K562 (cell line): ENCODE measurements around the gene ATAD2B. TPM values are rescaled to one million over a fixed set of nuclear protein-coding genes. Genes with fewer than 3 reads are reported as not detected.
A peak's percentile ranks its signal among the peaks of the same experiment; 100 is the strongest.

Experiments
- ATF4 ChIP-seq: fragments of 450-650 bp; formaldehyde crosslinking; IDR thresholded peaks from 2 replicates; pipeline ENCODE4 v1.4.0; 2022; ENCODE audit warnings: mild to moderate bottlenecking, moderate library complexity
- BACH1 ChIP-seq: fragments of 200-800 bp; sonication (Bioruptor generic); IDR thresholded peaks from 2 replicates; pipeline ENCODE4 v1.6.1; 2016; ENCODE audit warnings: missing genetic modification characterization, missing compliant biosample characterization
- E2F6 ChIP-seq, 2 experiments: IDR thresholded peaks; 2 replicates each; pipeline ENCODE4 v1.6.1; 2011; ENCODE audit warnings: borderline replicate concordance in 1 of 2, control low read depth in 1 of 2, low read depth in 1 of 2, low read length in 1 of 2, mild to moderate bottlenecking in 1 of 2, mixed read lengths in 1 of 2, moderate library complexity in 1 of 2; ENCODE audit not compliant: insufficient read depth in 1 of 2, insufficient read length in 1 of 2, poor library complexity in 1 of 2, severe bottlenecking in 1 of 2; ENCODE audit errors: extremely low read depth in 1 of 2
- E2F8 ChIP-seq: fragments of 450-650 bp; IDR thresholded peaks from 2 replicates; pipeline ENCODE4 v1.7.1; 2018; ENCODE audit warnings: mild to moderate bottlenecking, low read depth; ENCODE audit not compliant: partially characterized antibody
- ESRRA ChIP-seq: fragments of 450-650 bp; IDR thresholded peaks from 2 replicates; pipeline ENCODE4 v1.6.1; 2014; ENCODE audit warnings: low read depth, mild to moderate bottlenecking, moderate library complexity, borderline replicate concordance
- FOXP1 ChIP-seq: sonication (generic); formaldehyde crosslinking; IDR thresholded peaks from 2 replicates; pipeline ENCODE4 v1.8.0; 2022; ENCODE audit warnings: mild to moderate bottlenecking, missing genetic modification reagents
- HMGN3 ChIP-seq: IDR thresholded peaks from 2 replicates; pipeline ENCODE4 v1.6.1; 2011; ENCODE audit warnings: borderline replicate concordance, low read depth, mild to moderate bottlenecking, mixed read lengths, low read length; ENCODE audit not compliant: insufficient read length; ENCODE audit errors: extremely low read depth
- JUN ChIP-seq, 2 experiments: sonication (generic) in 1 of 2; formaldehyde crosslinking in 1 of 2; IDR thresholded peaks; 2 replicates each; pipeline versions ENCODE4 v1.6.1 to v1.8.0; 2012 to 2022; ENCODE audit warnings: borderline replicate concordance in 2 of 2, mild to moderate bottlenecking in 2 of 2, improper control_type of control experiment in 1 of 2, low read depth in 1 of 2, low read length in 1 of 2, missing genetic modification reagents in 1 of 2
- NFATC3 ChIP-seq: fragments of 450-650 bp; IDR thresholded peaks from 2 replicates; pipeline ENCODE4 v1.6.1; 2017; ENCODE audit warnings: mild to moderate bottlenecking
- NFIC ChIP-seq: fragments of 450-650 bp; IDR thresholded peaks from 2 replicates; pipeline ENCODE4 v1.6.1; 2017; ENCODE audit warnings: mild to moderate bottlenecking, inconsistent platforms
- POLR2G ChIP-seq: fragments of 200-400 bp; formaldehyde crosslinking; IDR thresholded peaks from 2 replicates; pipeline ENCODE4 v1.6.1; 2017; ENCODE audit warnings: low read depth, mild to moderate bottlenecking, antibody characterized with exemption, low read length, moderate library complexity
- POLR2H ChIP-seq: IDR thresholded peaks from 2 replicates; pipeline ENCODE4 v1.6.1; 2016; ENCODE audit warnings: missing genetic modification characterization, low read depth, mild to moderate bottlenecking, control low read depth, missing compliant biosample characterization, moderate library complexity
- SOX6 ChIP-seq: fragments of 450-650 bp; IDR thresholded peaks from 2 replicates; pipeline ENCODE4 v1.6.1; 2014; ENCODE audit warnings: mild to moderate bottlenecking
- U2AF1 ChIP-seq: fragments of 200-400 bp; formaldehyde crosslinking; optimal IDR thresholded peaks from 2 replicates; pipeline ENCODE3; 2017; ENCODE audit warnings: mild to moderate bottlenecking, low read depth, low read length, moderate library complexity
- XRCC3 ChIP-seq: fragments of 450-650 bp; IDR thresholded peaks from 2 replicates; pipeline ENCODE4 v1.6.1; 2017; ENCODE audit warnings: mild to moderate bottlenecking, moderate library complexity
- YBX1 ChIP-seq: fragments of 450-650 bp; IDR thresholded peaks from 2 replicates; pipeline ENCODE4 v1.7.1; 2016; ENCODE audit warnings: mild to moderate bottlenecking
- ZC3H4 ChIP-seq: sonication (generic); formaldehyde crosslinking; IDR thresholded peaks from 2 replicates; pipeline ENCODE4 v1.9.0; 2021; ENCODE audit warnings: missing genetic modification reagents, borderline replicate concordance
- ZNF324 ChIP-seq: fragments of 250-450 bp; sonication (Bioruptor Pico); IDR thresholded peaks from 2 replicates; pipeline ENCODE4 v1.4.0; 2020; ENCODE audit warnings: mild to moderate bottlenecking
- ZNF644 ChIP-seq: fragments of 200-800 bp; sonication (Bioruptor generic); IDR thresholded peaks from 2 replicates; pipeline ENCODE4 v1.6.1; 2016; ENCODE audit warnings: low read depth, missing genetic modification characterization, missing compliant biosample characterization
- polyA plus RNA-seq, 8 experiments: library from polyadenylated mRNA; depleted of rRNA in 4 of 8; stranded (reverse) in 5 of 8; unstranded in 3 of 8; fragments of >200 nt; fragmentation: Nextera tagmentation in 2 of 8; fragmentation: Illumina TruSeq in 1 of 8; extraction: Ambion mirVana in 2 of 8; extraction: Trizol in 1 of 8; gene quantifications; 2 replicates each; pipeline versions ENCODE4 v1.2.1 to v1.2.3, GENCODE V29; 2011 to 2014; ENCODE audit warnings: inconsistent platforms in 1 of 8, missing spikeins in 1 of 8
- total RNA-seq, 7 experiments: library from RNA; depleted of rRNA in 6 of 7; stranded (reverse); fragments of >200 nt in 6 of 7; fragmentation: Illumina TruSeq in 2 of 7; extraction: Trizol in 2 of 7; gene quantifications; 2 replicates each; pipeline versions ENCODE4 v1.2.1 to v1.2.3, GENCODE V29; 2011 to 2021; ENCODE audit warnings: low replicate concordance in 1 of 7

The ATAD2B gene
- total and polyA plus RNA-seq, 9 of the 15 experiments (the other 6 are each of a cell fraction or from before 2014, with no cell fraction given) = 3.2 to 21.6 (median 11.4) TPM

GRCh38 chr2:23939987-23940717 is 13.2 kb upstream of the ATAD2B start, which contains the start of gene UBXN2A (continued):
- TF ChIP-seq NFIC (peak; percentile 41), ATF4 (CRISPR knock-in tag) (peak; percentile 9; the same call in 1 of the 2 replicates), ZC3H4 (0 out of 2 replicates have a peak, but pooled peaks have one; percentile 20), POLR2G (peak; percentile 94), BACH1 (peak; percentile 51; the same call in 1 of the 2 replicates), HMGN3 (peak; percentile 38), E2F6 (IDR thresholded peaks at IDR 0.05; ENCODE audit: borderline replicate concordance in 1 of 2, extremely low read depth in 1 of 2, insufficient read depth in 1 of 2, insufficient read length in 1 of 2, low read depth in 1 of 2, low read length in 1 of 2, poor library complexity in 1 of 2, severe bottlenecking in 1 of 2) (peak; percentile 71 to 88), ESRRA (no peak; the same call in 1 of the 2 replicates), FOXP1 (peak; percentile 72; the same call in 1 of the 2 replicates), SOX6 (peak; percentile 25), YBX1 (no peak), NFATC3 (no peak), ZNF644 (peak; percentile 87), XRCC3 (no peak), JUN (IDR thresholded peaks at IDR 0.05; ENCODE audit: borderline replicate concordance, low read depth, low read length) (peak; percentile 13; the same call in 1 of the 2 replicates), JUN (CRISPR knock-in tag; IDR thresholded peaks at IDR 0.05; ENCODE audit: borderline replicate concordance) (no peak), ZNF324 (CRISPR knock-in tag) (no peak), E2F8 (peak; percentile 63), U2AF1 (peak; percentile 69), POLR2H (tag) (peak; percentile 77)
